Activated CD4-positive, alpha-beta T cell treated with anti-CD3 and anti-CD28 coated beads for 48 hours (primary cell): ENCODE results near the gene STRADA.

Experiments
- DNase-seq: peaks from one replicate; pipeline ENCODE4 v3.0.0-alpha.2; 2020

STRADA gene

DNA sequence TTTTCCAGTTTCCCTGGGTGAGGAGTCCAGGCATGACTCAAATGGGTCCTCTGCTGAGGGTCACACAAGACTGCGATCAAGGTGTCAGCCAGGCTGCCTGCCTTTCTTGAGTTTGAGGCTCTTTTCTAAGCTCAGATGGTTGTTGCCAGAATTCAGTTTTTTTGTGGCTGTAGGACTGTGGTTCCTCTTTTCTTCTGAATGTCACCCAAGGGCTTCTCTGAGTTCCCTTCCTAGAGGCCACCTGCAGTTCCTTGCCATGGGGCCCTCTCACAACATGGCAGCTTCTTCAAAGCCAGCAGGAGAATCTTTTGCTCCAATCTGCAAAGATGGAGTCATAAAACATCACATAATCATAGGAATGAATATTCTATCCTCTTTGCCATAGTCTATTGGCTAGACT is 59.2 kb downstream of the STRADA start:
- DNase-seq, result no peak

DNA sequence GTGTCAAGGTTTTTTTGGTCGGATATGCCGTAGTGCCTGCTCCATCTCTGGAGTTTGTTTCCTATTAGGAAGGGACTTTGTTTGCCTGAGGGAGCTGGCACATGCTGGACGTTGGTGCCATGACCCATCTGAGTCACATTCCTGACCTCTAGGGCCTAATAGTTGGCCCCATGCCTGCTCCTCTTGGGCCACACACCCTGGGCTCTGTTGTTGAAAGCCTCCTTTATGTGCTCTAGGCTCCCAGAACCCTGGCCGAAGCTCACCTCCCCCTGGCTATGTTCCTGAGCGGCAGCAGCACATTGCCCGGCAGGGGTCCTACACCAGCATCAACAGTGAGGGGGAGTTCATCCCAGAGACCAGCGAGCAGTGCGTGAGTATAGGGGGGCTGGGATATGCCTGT is 60.1 kb downstream of the STRADA start:
- no peak for DNase-seq

DNA sequence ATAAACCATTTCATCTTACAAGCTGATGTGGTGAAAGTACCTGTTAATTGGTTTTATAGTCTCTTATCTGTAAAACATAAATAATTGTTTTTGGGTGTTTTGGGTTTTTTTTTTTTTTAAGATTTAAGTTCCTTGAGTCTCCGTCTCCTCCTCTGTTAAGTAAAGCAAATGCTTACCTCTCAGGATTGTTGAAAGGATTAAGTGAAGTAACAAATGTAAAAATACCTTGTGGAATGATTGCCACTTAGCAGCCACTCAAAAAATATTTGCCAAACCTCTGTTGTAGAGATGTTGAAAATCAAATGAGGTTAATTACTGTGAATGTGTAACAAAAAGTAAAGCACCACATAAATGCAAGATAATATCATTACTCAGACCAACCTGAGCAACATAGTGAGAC is 60.9 kb downstream of the STRADA start:
- DNase-seq, result no peak

DNA sequence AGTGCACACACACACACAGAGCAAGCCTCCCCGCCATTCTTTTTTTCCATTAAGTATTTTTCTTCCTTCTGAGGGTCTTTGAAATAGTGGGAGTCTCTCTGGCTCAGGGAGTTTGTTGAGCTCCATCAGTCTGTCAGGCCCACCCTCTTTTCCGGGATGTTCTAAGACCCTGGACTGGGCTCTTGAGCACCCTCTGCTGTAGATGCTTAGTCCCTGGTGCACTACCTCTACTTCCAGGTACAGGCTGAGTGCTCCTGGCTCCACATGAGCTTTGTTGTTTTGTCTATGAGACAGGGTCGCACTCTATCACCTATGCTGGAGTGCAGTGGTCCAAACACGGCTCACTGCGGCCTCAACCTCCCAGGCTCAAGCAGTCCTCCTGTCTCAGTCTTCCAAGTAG is 62.4 kb downstream of the STRADA start:
- DNase-seq, result no peak

DNA sequence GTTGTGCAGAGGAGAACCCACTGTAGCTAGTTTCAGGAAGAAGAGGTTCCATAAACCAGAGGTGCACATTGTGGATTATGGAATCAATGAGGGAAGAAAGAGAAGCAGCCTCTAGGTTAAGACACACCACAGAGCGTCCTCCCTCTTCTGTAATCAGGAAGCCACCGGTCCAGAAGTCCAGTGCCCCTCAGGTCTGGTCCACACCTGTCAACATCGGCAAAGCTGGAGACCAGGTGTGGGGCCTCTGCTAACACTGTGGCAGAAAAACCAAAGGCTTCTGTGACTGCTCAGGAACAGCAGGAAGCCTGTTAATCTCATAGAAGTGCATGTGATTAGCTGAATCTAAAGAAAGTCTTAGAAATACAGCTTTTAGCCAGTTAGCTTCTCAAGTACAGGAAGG is 65.0 kb downstream of the STRADA start:
- DNase-seq, result no peak

GRCh38 chr17:63675607-63676546 is 65.7 kb downstream of the STRADA start:
- no peak for DNase-seq

GRCh38 chr17:63675231-63675606 is 66.4 kb downstream of the STRADA start:
- DNase-seq, result no peak

DNA sequence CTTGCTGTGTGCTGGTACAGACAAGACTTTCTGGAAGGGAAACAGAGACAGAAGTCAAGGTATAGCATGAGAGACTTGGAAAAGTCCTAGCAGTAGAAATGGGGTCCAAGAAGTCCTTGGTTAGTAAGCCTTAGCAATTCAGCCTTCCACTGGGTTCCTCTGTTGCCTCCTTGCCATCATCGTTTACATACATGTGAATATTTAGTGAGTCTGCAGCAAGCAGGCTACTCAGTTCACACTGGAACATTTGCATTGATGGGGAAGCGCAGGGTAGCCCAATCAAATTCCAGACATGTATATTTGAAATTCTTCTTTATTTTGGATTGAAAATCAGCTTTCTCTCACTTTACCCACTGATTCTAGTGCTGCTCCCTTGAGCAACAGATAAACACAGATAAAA is 68.7 kb downstream of the STRADA start:
- no peak for DNase-seq

DNA sequence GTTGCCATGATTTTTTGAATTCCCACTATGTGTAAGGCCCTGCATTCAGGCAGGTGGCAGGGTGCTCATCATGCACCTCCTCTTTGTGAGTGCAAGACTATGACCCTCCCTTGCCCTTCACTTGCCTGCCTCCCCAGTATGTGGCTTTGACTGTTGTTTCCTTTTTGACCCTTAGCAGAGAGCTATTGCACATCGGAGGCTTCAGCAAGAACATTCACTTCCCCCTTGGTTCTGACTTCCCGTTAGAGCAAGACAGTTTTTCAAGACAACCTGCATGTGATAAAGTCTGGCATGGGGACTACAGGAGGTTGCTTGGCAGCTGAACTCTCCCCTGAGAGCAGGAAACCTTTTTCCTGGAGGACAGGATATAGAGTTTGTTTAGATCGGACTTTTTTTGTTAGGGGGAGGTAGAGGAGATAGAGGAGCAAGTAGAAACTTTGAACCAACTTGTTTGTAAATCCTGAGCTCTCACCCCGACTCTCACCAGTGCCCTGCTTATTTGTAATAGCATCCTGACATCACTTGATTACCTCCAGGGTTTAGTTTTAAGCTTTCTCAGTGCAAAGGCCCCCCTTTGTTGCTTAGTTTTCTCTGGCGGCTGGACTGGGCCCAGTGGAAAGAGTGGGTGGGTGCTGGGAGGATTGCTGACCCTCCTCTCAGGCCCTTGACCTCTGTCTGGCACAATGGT is 75.9 kb downstream of the STRADA start:
- no peak for DNase-seq

DNA sequence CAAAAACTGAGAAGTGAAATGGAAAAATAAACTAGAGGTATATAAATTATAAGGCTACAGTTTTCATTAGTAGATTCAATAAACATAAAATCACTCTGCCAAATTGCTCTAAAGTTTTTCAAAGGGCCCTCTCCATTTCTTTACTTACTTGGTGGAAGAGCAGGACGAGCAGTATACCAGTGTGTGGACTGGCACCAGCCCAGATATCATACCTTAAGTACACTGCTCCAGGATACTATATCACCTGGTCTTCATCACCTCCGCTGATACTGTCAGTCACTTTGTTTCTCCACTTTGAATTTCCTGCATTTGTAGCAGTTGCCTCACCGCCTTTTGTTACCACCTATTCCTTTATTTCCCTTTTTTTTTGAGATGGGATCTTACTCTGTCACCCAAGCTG is 81.7 kb downstream of the STRADA start:
- DNase-seq, result no peak

- DNase-seq, result no peak
These were observed 83.2 kb downstream of the STRADA start for GRCh38 chr17:63658366-63658765.

DNA sequence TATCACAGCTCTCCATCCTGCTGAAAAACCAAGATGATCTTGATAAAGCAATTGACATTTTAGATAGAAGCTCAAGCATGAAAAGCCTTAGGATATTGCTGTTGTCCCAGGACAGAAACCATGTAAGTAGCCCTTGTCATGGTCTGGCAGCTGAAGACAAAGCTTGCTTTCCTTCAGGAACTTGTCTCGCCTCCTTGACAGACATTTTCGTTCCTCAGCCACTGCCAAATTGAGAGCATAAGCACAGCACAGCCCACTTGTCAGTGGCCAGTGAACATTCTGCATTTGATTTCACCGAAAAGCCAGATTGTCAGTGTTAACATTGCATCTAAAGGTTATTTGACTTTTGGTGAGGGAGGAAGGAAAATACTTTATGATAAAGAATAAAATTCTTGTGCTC is 83.8 kb downstream of the STRADA start:
- no peak for DNase-seq

- DNase-seq, result no peak
These were observed 88.5 kb downstream of the STRADA start for GRCh38 chr17:63653050-63653449.
